Panc1 (cell line): Measurements from ENCODE around the gene TGFBI. TPM values are rescaled to one million over a fixed set of nuclear protein-coding genes. Genes with fewer than 3 reads are reported as not detected.

Experiments used
- ATAC-seq: fragments of 200-7000 bp; cut with Tn5 transposase; 2 replicates; pipeline ENCODE4 v1.9.1; 2020; ENCODE audit warnings: mild to moderate bottlenecking, moderate library complexity
- BruUV-seq: library from RNA; stranded (reverse); fragments of 400-500 nt; replicated peaks from 2 replicates; lab custom pipeline; 2021; lab: Mats Ljungman, UMichigan
- CTCF ChIA-PET: fragments of 300-600 bp; sonication (Branson Sonifier 250); formaldehyde crosslinking; loops from one replicate; lab custom pipeline; 2022; ENCODE audit warnings: antibody characterized with exemption; lab: Charles Lee
- POLR2A ChIA-PET: fragments of 300-600 bp; sonication (Branson Sonifier 250); formaldehyde crosslinking; loops from one replicate; lab custom pipeline; 2022; ENCODE audit warnings: antibody characterized with exemption; lab: Charles Lee
- DNase-seq: peaks from one replicate; pipeline ENCODE4 v3.0.0-alpha.2; 2010; ENCODE audit warnings: low read depth, low spot score
- H3K27ac ChIP-seq: 2 replicates; pipeline ENCODE4 v1.5.1; 2011; ENCODE audit warnings: mild to moderate bottlenecking, low read length, inconsistent platforms
- H3K27me3 ChIP-seq: fragments of 200-500 bp; sonication (Bioruptor generic); 2 replicates; pipeline ENCODE4 v1.6.0; 2014; ENCODE audit warnings: low read length, inconsistent platforms; ENCODE audit not compliant: control insufficient read depth, insufficient read depth
- H3K36me3 ChIP-seq: fragments of 200-500 bp; sonication (Bioruptor generic); 2 replicates; pipeline ENCODE4 v1.5.1; 2014; ENCODE audit warnings: inconsistent platforms, mild to moderate bottlenecking, low read length, moderate library complexity; ENCODE audit not compliant: control insufficient read depth, insufficient read depth
- H3K4me1 ChIP-seq: 2 replicates; pipeline ENCODE4 v1.5.1; 2011; ENCODE audit warnings: inconsistent platforms, mild to moderate bottlenecking, low read length, moderate library complexity; ENCODE audit not compliant: control insufficient read depth, insufficient read depth
- H3K4me3 ChIP-seq, 2 experiments: 2 replicates each; pipeline ENCODE4 v1.5.1; 2011 to 2012; ENCODE audit warnings: low read depth in 2 of 2, low read length in 2 of 2, mild to moderate bottlenecking in 2 of 2, inconsistent platforms in 1 of 2, moderate library complexity in 1 of 2
- H3K9me3 ChIP-seq: fragments of 200-500 bp; sonication (Bioruptor generic); 2 replicates; pipeline ENCODE4 v1.5.1; 2014; ENCODE audit warnings: low read depth, mild to moderate bottlenecking, inconsistent platforms, low read length, moderate library complexity; ENCODE audit not compliant: control insufficient read depth, insufficient read depth
- CTCF ChIP-seq: fragments of 450-650 bp; IDR thresholded peaks from 2 replicates; pipeline ENCODE4 v1.5.1; 2017; ENCODE audit warnings: mild to moderate bottlenecking
- POLR2AphosphoS5 ChIP-seq: IDR thresholded peaks from 2 replicates; pipeline ENCODE4 v1.6.1; 2012; ENCODE audit warnings: mild to moderate bottlenecking, low read depth, low read length, moderate library complexity
- REST ChIP-seq, 2 experiments: IDR thresholded peaks; 2 replicates each; pipeline ENCODE4 v1.6.1; 2011 to 2012; ENCODE audit warnings: low read depth in 2 of 2, control low read depth in 1 of 2, low read length in 1 of 2, mild to moderate bottlenecking in 1 of 2, moderate library complexity in 1 of 2; ENCODE audit not compliant: insufficient read depth in 1 of 2
- SIN3A ChIP-seq: IDR thresholded peaks from 2 replicates; pipeline ENCODE4 v1.6.1; 2012; ENCODE audit warnings: low read depth, mild to moderate bottlenecking, low read length, moderate library complexity, borderline replicate concordance; ENCODE audit not compliant: insufficient read depth
- TCF7L2 ChIP-seq: IDR thresholded peaks from 2 replicates; pipeline ENCODE4 v1.6.1; 2011; ENCODE audit warnings: mild to moderate bottlenecking, low read depth, low read length, inconsistent platforms
- in situ Hi-C: cut with HindIII; loops from 2 replicates; pipeline ENCODE4 v1.10.0; 2016; ENCODE audit warnings: low sequenced_read_pairs, low pct_unique_long_range_greater_than_20kb
- intact Hi-C: fragments of 100-400 bp; cut with micrococcal nuclease; formaldehyde crosslinking; loops from one replicate; pipeline ENCODE4 v1.10.0; 2022; ENCODE audit not compliant: unreplicated experiment
- total RNA-seq: library from RNA; stranded (reverse); gene quantifications from one replicate; pipeline ENCODE4 v1.2.1, GENCODE V29; 2021; ENCODE audit not compliant: unreplicated experiment

The TGFBI gene
- total RNA-seq, 1 experiment from 2014 or later: 314 TPM

- DNase-seq (no peak), ATAC-seq (no peak)
- intact Hi-C loops: no loop called here
- H3K27me3 ChIP-seq: no peaks in the 10 kb centered on the region
- in situ Hi-C loops: no loop called here
- H3K4me3 ChIP-seq: no peak overlapping the region
- no peaks in the 10 kb centered on the region for H3K4me1 ChIP-seq
- POLR2A ChIA-PET: no interaction called here
- TF ChIP-seq TCF7L2 (no peak), POLR2AphosphoS5 (no peak), SIN3A (no peak), CTCF (no peak), REST (IDR thresholded peaks at IDR 0.05; ENCODE audit: insufficient read depth in 1 of 2, low read depth in 2 of 2, low read length in 1 of 2) (no peak)
- no TSS peak for BruUV-seq
- H3K27ac ChIP-seq: no peak overlapping the region
- H3K36me3 ChIP-seq: no peaks in the 10 kb centered on the region
- no peaks in the 10 kb centered on the region for H3K9me3 ChIP-seq
- CTCF ChIA-PET: no interaction called here
Observed at GRCh38 chr5:135990528-135991255, 38.1 kb upstream of the TGFBI start.

GRCh38 chr5:135991429-135991828 lies 37.4 kb upstream of the TGFBI start:
- CTCF ChIA-PET: no interaction called here
- Histone ChIP-seq H3K9me3 (no peaks in the 10 kb centered on the region), H3K4me1 (no peaks in the 10 kb centered on the region), H3K36me3 (no peaks in the 10 kb centered on the region), H3K27me3 (no peaks in the 10 kb centered on the region), H3K4me3 (no peak overlapping the region), H3K27ac (no peak overlapping the region)
- TF ChIP-seq POLR2AphosphoS5 (no peak), SIN3A (no peak), REST (IDR thresholded peaks at IDR 0.05; ENCODE audit: insufficient read depth in 1 of 2, low read depth in 2 of 2, low read length in 1 of 2) (no peak), TCF7L2 (no peak), CTCF (no peak)
- no TSS peak for BruUV-seq
- in situ Hi-C loops (no loop called here), intact Hi-C loops (no loop called here)
- POLR2A ChIA-PET: no interaction called here
- DNase-seq (no peak), ATAC-seq (no peak)
